GM18499 (cell line): Measurements from ENCODE around the gene SMARCB1.

Experiments
- ATAC-seq: cut with Tn5 transposase; IDR thresholded peaks from one replicate; pipeline ENCODE4 v1.9.1; 2021; ENCODE audit warnings: moderate number of reproducible peaks; ENCODE audit not compliant: insufficient read depth, unreplicated experiment

SMARCB1 gene

GRCh38 chr22:23760056-23760455 is 26.7 kb upstream of the SMARCB1 start:
- ATAC-seq, result no peak

- no peak for ATAC-seq
Measured at GRCh38 chr22:23762842-23763578, 23.8 kb upstream of the SMARCB1 start, which contains the start of gene C22orf15. Gene C22orf15, plus strand, starts transcription at chr22:23762990. Its CDS starts 317 bp downstream, at chr22:23763307.

- ATAC-seq, result no peak
Measured at GRCh38 chr22:23763579-23763945, 23.2 kb upstream of the SMARCB1 start.

GRCh38 chr22:23763954-23764353 is 22.8 kb upstream of the SMARCB1 start:
- ATAC-seq, result no peak

- ATAC-seq, result no peak
Measured at GRCh38 chr22:23764899-23765881, 21.6 kb upstream of the SMARCB1 start.

GRCh38 chr22:23767303-23767672 is 19.5 kb upstream of the SMARCB1 start:
- no peak for ATAC-seq

GRCh38 chr22:23767673-23768548 is 18.9 kb upstream of the SMARCB1 start, which contains the start of gene CHCHD10:
Gene CHCHD10, minus strand, starts transcription at chr22:23767972. Its CDS starts 98 bp downstream, at chr22:23767874.
- ATAC-seq, result no peak

- ATAC-seq, result no peak
Measured at GRCh38 chr22:23769321-23769965, 17.3 kb upstream of the SMARCB1 start.

GRCh38 chr22:23772315-23772648 is 14.5 kb upstream of the SMARCB1 start:
- no peak for ATAC-seq

- no peak for ATAC-seq
Measured at GRCh38 chr22:23772649-23773473, 13.9 kb upstream of the SMARCB1 start, which contains the start of gene MMP11. Gene MMP11, plus strand, starts transcription at chr22:23772849. Its CDS starts 22 bp downstream, at chr22:23772871.

- no peak for ATAC-seq
Measured at GRCh38 chr22:23773483-23774113, 13.2 kb upstream of the SMARCB1 start.

GRCh38 chr22:23774114-23774921 is 12.4 kb upstream of the SMARCB1 start:
- no peak for ATAC-seq

GRCh38 chr22:23774922-23775436 is 11.8 kb upstream of the SMARCB1 start:
- no peak for ATAC-seq

GRCh38 chr22:23775779-23776375 is 10.9 kb upstream of the SMARCB1 start:
- no peak for ATAC-seq

GRCh38 chr22:23777776-23778576 is 8.8 kb upstream of the SMARCB1 start:
- ATAC-seq, result no peak

GRCh38 chr22:23778577-23778900 is 8.2 kb upstream of the SMARCB1 start:
- ATAC-seq, result no peak
